Breast epithelium (tissue), 3 donors: ENCODE data around the gene TUB.

ENCODE experiments used
- CTCF ChIP-seq, 3 donors: fragments of 450-650 bp; IDR thresholded peaks; one replicate each; pipeline ENCODE4 v1.5.1; 2016 to 2017; ENCODE audit warnings: antibody characterized with exemption in 3 of 3, mild to moderate bottlenecking in 3 of 3, moderate library complexity in 3 of 3
- POLR2AphosphoS5 ChIP-seq, 3 donors: sonication (generic); formaldehyde crosslinking; IDR thresholded peaks; one replicate each; pipeline ENCODE4 v1.6.1; 2017; ENCODE audit warnings: antibody characterized with exemption in 3 of 3

- TF ChIP-seq POLR2AphosphoS5 (IDR thresholded peaks at IDR 0.05) (no peak), CTCF (IDR thresholded peaks at IDR 0.05) (no peak)
Measured at GRCh38 chr11:8083088-8083395, 2.0 kb downstream of the TUB start.
